HL-60 (cell line): Measurements from ENCODE around the gene SCLT1.

Source experiments
- DNase-seq, 2 experiments: peaks; one replicate each; pipeline ENCODE4 v3.0.0-alpha.2; 2010 to 2020; ENCODE audit warnings: low read depth in 1 of 2, low spot score in 1 of 2
- H3K27ac ChIP-seq: fragments of 250-450 bp; sonication (Bioruptor Pico); replicated peaks from 2 replicates; pipeline ENCODE4 v1.5.1; 2020; ENCODE audit warnings: mild to moderate bottlenecking, moderate library complexity
- H3K27me3 ChIP-seq: fragments of 250-450 bp; sonication (Bioruptor Pico); 2 replicates; pipeline ENCODE4 v1.5.1; 2021; ENCODE audit warnings: mild to moderate bottlenecking, moderate library complexity; ENCODE audit not compliant: insufficient read depth, poor library complexity, severe bottlenecking
- H3K4me3 ChIP-seq: replicated peaks from 2 replicates; pipeline ENCODE4 v1.5.1; 2011; ENCODE audit warnings: mild to moderate bottlenecking, control low read depth, low read length; ENCODE audit not compliant: insufficient read depth
- GABPA ChIP-seq: IDR thresholded peaks from 2 replicates; pipeline ENCODE4 v1.6.1; 2012; ENCODE audit warnings: low read depth
- POLR2AphosphoS5 ChIP-seq: IDR thresholded peaks from 2 replicates; pipeline ENCODE4 v1.6.1; 2012; ENCODE audit warnings: low read depth
- REST ChIP-seq: IDR thresholded peaks from 2 replicates; pipeline ENCODE4 v1.6.1; 2012; ENCODE audit warnings: low read depth; ENCODE audit not compliant: insufficient replicate concordance
- SPI1 ChIP-seq: IDR thresholded peaks from 2 replicates; pipeline ENCODE4 v1.6.1; 2012; ENCODE audit warnings: low read depth, mild to moderate bottlenecking, borderline replicate concordance
- TF ChIP-seq, protein P1 (sequence below): IDR thresholded peaks from one replicate; pipeline ENCODE4 v1.5.1; 2011; ENCODE audit warnings: low read length, control low read depth, inconsistent platforms; ENCODE audit not compliant: insufficient read depth

The SCLT1 gene

GRCh38 chr4:128862608-128863311 is 230.6 kb downstream of the SCLT1 start:
- DNase-seq = no peak
- H3K4me3 ChIP-seq = no peak overlapping the region
- peak overlapping the region; percentile 22; the same call in 1 of the 2 replicates for H3K27ac ChIP-seq
- TF ChIP-seq REST (no peak), POLR2AphosphoS5 (peak; percentile 31; the same call in 1 of the 2 replicates), GABPA (no peak)
- H3K27me3 ChIP-seq = no peaks in the 10 kb centered on the region

DNA sequence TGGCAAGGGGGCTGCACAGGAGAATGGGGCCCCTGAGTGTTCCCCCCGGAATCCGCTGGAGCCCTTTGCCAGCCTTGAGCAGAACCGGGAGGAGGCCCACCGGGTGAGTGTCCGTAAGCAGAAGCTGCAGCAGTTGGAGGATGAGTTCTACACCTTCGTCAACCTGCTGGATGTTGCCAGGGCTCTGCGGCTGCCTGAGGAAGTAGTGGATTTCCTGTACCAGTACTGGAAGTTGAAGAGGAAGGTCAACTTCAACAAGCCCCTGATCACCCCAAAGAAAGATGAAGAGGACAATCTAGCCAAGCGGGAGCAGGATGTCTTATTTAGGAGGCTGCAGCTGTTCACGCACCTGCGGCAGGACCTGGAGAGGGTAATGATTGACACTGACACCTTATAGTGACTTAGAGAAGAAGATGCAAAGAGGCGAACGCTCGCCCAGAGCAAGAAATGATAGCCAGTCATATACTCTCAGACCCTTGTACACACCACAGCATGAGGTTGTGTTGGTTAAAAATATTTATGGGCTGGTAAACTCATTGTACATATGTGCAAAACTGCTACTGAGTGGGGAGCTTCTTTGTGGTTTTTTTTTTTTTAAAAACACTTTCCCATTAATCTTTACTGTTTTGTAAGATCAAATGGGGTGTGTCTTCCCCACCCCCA is 231.4 kb downstream of the SCLT1 start:
- Histone ChIP-seq H3K27me3 (no peaks in the 10 kb centered on the region), H3K27ac (peak overlapping the region; percentile 14), H3K4me3 (no peak overlapping the region)
- peak in 1 of 2 experiments; percentile 62 for DNase-seq
- TF ChIP-seq POLR2AphosphoS5 (peak; percentile 41; the same call in 1 of the 2 replicates), SPI1 (no peak)

GRCh38 chr4:128859887-128860677 is 233.3 kb downstream of the SCLT1 start:
- TF ChIP-seq GABPA (no peak), REST (no peak), POLR2AphosphoS5 (no peak), SPI1 (no peak)
- TF ChIP-seq, protein P1, sequence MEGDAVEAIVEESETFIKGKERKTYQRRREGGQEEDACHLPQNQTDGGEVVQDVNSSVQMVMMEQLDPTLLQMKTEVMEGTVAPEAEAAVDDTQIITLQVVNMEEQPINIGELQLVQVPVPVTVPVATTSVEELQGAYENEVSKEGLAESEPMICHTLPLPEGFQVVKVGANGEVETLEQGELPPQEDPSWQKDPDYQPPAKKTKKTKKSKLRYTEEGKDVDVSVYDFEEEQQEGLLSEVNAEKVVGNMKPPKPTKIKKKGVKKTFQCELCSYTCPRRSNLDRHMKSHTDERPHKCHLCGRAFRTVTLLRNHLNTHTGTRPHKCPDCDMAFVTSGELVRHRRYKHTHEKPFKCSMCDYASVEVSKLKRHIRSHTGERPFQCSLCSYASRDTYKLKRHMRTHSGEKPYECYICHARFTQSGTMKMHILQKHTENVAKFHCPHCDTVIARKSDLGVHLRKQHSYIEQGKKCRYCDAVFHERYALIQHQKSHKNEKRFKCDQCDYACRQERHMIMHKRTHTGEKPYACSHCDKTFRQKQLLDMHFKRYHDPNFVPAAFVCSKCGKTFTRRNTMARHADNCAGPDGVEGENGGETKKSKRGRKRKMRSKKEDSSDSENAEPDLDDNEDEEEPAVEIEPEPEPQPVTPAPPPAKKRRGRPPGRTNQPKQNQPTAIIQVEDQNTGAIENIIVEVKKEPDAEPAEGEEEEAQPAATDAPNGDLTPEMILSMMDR = no peak
- Histone ChIP-seq H3K27me3 (no peaks in the 10 kb centered on the region), H3K27ac (no peak overlapping the region), H3K4me3 (no peak overlapping the region)
- DNase-seq = no peak

- no peaks in the 10 kb centered on the region for H3K27me3 ChIP-seq
- TF ChIP-seq POLR2AphosphoS5 (no peak; the same call in 1 of the 2 replicates), GABPA (no peak), SPI1 (no peak), REST (no peak)
- TF ChIP-seq, protein P1 = no peak
- DNase-seq = no peak
- no peak overlapping the region for H3K4me3 ChIP-seq
- H3K27ac ChIP-seq = no peak overlapping the region
These were observed 234.3 kb downstream of the SCLT1 start for GRCh38 chr4:128858879-128859671.
